GM21390 (cell line): ENCODE results near the gene BAIAP2.

ENCODE experiments used
- ATAC-seq: cut with Tn5 transposase; IDR thresholded peaks from one replicate; pipeline ENCODE4 v1.9.1; 2021; ENCODE audit not compliant: unreplicated experiment

The BAIAP2 gene

GRCh38 chr17:81154961-81155360, 120.0 kb downstream of the BAIAP2 start:
- ATAC-seq, result no peak

GRCh38 chr17:81156866-81157805, 122.2 kb downstream of the BAIAP2 start:
- ATAC-seq, result no peak

- ATAC-seq, result no peak
These were observed 123.1 kb downstream of the BAIAP2 start for GRCh38 chr17:81157848-81158687.

GRCh38 chr17:81158688-81159590, 124.0 kb downstream of the BAIAP2 start:
- ATAC-seq, result no peak

GRCh38 chr17:81159611-81160265, 124.8 kb downstream of the BAIAP2 start:
- no peak for ATAC-seq

GRCh38 chr17:81160306-81160705, 125.4 kb downstream of the BAIAP2 start:
- ATAC-seq, result no peak

- ATAC-seq, result no peak
These were observed 125.9 kb downstream of the BAIAP2 start for GRCh38 chr17:81160747-81161453.

- ATAC-seq, result no peak
These were observed 126.6 kb downstream of the BAIAP2 start for GRCh38 chr17:81161536-81161935.

GRCh38 chr17:81161972-81162371, 127.0 kb downstream of the BAIAP2 start:
- no peak for ATAC-seq

GRCh38 chr17:81162491-81162890, 127.5 kb downstream of the BAIAP2 start:
- ATAC-seq, result no peak

GRCh38 chr17:81163051-81163695, 128.2 kb downstream of the BAIAP2 start:
- no peak for ATAC-seq

GRCh38 chr17:81163703-81164370, 128.9 kb downstream of the BAIAP2 start:
- no peak for ATAC-seq

GRCh38 chr17:81164371-81165245, 129.7 kb downstream of the BAIAP2 start:
- no peak for ATAC-seq

GRCh38 chr17:81165246-81166032, 130.5 kb downstream of the BAIAP2 start, which contains the start of gene PVALEF:
TSS of gene PVALEF (plus strand) at chr17:81165507. CDS start at chr17:81181227, 15,720 bp downstream.
- ATAC-seq, result no peak

GRCh38 chr17:81166033-81166492, 131.1 kb downstream of the BAIAP2 start, which contains the start of gene AATK:
TSS of gene AATK (minus strand) at chr17:81166221. CDS start at chr17:81165992, 229 bp downstream.
- ATAC-seq, result no peak
